GM23338 (cell line): Measurements from ENCODE around the gene PARP12. TPM values are rescaled to one million over a fixed set of nuclear protein-coding genes. Genes with fewer than 3 reads are reported as not detected.

Experiments used
- ATAC-seq: fragments of 200-7000 bp; cut with Tn5 transposase; 3 replicates; pipeline ENCODE4 v1.9.1; 2020
- DNase-seq: peaks from one replicate; pipeline ENCODE4 v3.0.0-alpha.2; 2015; ENCODE audit warnings: low spot score
- H2AFZ ChIP-seq: fragments of 200-600 bp; sonication (generic); 2 replicates; pipeline ENCODE4 v1.8.0; 2016; ENCODE audit warnings: antibody characterized with exemption, mild to moderate bottlenecking, moderate library complexity
- H3F3A ChIP-seq: fragments of 200-600 bp; sonication (generic); replicated peaks from 2 replicates; pipeline ENCODE4 v1.8.0; 2017; ENCODE audit warnings: antibody characterized with exemption, mixed run types, low read depth
- H3K27ac ChIP-seq: fragments of 200-600 bp; sonication (generic); 2 replicates; pipeline ENCODE4 v1.6.1; 2016; ENCODE audit warnings: low read depth
- H3K27me3 ChIP-seq: fragments of 200-600 bp; sonication (generic); 2 replicates; pipeline ENCODE4 v1.8.0; 2016; ENCODE audit warnings: mild to moderate bottlenecking, mixed run types, moderate library complexity; ENCODE audit not compliant: insufficient read depth
- H3K36me3 ChIP-seq: fragments of 200-600 bp; sonication (generic); 2 replicates; pipeline ENCODE4 v1.8.0; 2016; ENCODE audit warnings: mild to moderate bottlenecking; ENCODE audit not compliant: insufficient read depth
- H3K4me1 ChIP-seq: fragments of 200-600 bp; sonication (generic); 2 replicates; pipeline ENCODE4 v1.8.0; 2016; ENCODE audit warnings: mild to moderate bottlenecking, moderate library complexity; ENCODE audit not compliant: insufficient read depth
- H3K4me2 ChIP-seq: fragments of 200-600 bp; sonication (generic); 2 replicates; pipeline ENCODE4 v1.7.1; 2017; ENCODE audit warnings: mixed run types
- H3K4me3 ChIP-seq: fragments of 200-600 bp; sonication (generic); 2 replicates; pipeline ENCODE4 v1.6.1; 2016; ENCODE audit warnings: mixed run types
- H3K79me2 ChIP-seq: fragments of 200-600 bp; sonication (generic); replicated peaks from 2 replicates; pipeline ENCODE4 v1.8.0; 2017; ENCODE audit warnings: mild to moderate bottlenecking; ENCODE audit not compliant: insufficient read depth
- H3K9me2 ChIP-seq: fragments of 200-600 bp; sonication (generic); 2 replicates; pipeline ENCODE4 v1.8.0; 2017; ENCODE audit not compliant: insufficient read depth
- H4K20me1 ChIP-seq: fragments of 200-600 bp; sonication (generic); replicated peaks from 2 replicates; pipeline ENCODE4 v1.8.0; 2017; ENCODE audit warnings: mild to moderate bottlenecking; ENCODE audit not compliant: insufficient read depth
- H3K27ac Mint-ChIP-seq: 2 replicates; pipeline ENCODE4 v1.8.0; 2020; ENCODE audit warnings: inconsistent platforms, mild to moderate bottlenecking, moderate library complexity, mixed read lengths
- H3K27me3 Mint-ChIP-seq: 3 replicates; pipeline ENCODE4 v1.8.0; 2022; ENCODE audit warnings: low read depth, mild to moderate bottlenecking, moderate library complexity, mixed read lengths, inconsistent platforms; ENCODE audit not compliant: insufficient read depth, poor library complexity
- H3K36me3 Mint-ChIP-seq: 3 replicates; pipeline ENCODE4 v1.8.0; 2021; ENCODE audit warnings: low read depth, mild to moderate bottlenecking, inconsistent platforms, moderate library complexity, mixed read lengths
- H3K4me1 Mint-ChIP-seq: 3 replicates; pipeline ENCODE4 v1.8.0; 2020; ENCODE audit warnings: mild to moderate bottlenecking, inconsistent platforms, mixed read lengths
- H3K4me3 Mint-ChIP-seq: 3 replicates; pipeline ENCODE4 v1.8.0; 2021; ENCODE audit warnings: moderate library complexity, mild to moderate bottlenecking, inconsistent platforms, mixed read lengths
- H3K9me3 Mint-ChIP-seq: 3 replicates; pipeline ENCODE4 v1.8.0; 2020; ENCODE audit warnings: moderate library complexity, mild to moderate bottlenecking, inconsistent platforms, mixed read lengths
- CREB1 ChIP-seq: fragments of 250-450 bp; sonication (Bioruptor Pico); IDR thresholded peaks from 2 replicates; pipeline ENCODE4 v1.5.0; 2020; ENCODE audit warnings: low read depth, mild to moderate bottlenecking, moderate library complexity
- CTCF ChIP-seq, 2 experiments: fragments of 200-600 bp in 1 of 2; sonication (generic) in 1 of 2; conservative IDR thresholded peaks; 2 replicates each; pipeline versions ENCODE4 v1.5.1 to v1.6.1; 2016 to 2017; ENCODE audit warnings: antibody characterized with exemption in 2 of 2, low read depth in 2 of 2, mild to moderate bottlenecking in 2 of 2, moderate library complexity in 1 of 2
- EZH2 ChIP-seq: fragments of 200-600 bp; sonication (generic); IDR thresholded peaks from one replicate; pipeline ENCODE4 v1.8.0; 2017; ENCODE audit warnings: antibody characterized with exemption, mild to moderate bottlenecking, low read depth; ENCODE audit not compliant: unreplicated experiment
- NANOG ChIP-seq: IDR thresholded peaks from 2 replicates; pipeline ENCODE4 v1.6.1; 2016; ENCODE audit warnings: antibody characterized with exemption, borderline replicate concordance
- POLR2AphosphoS5 ChIP-seq: IDR thresholded peaks from 2 replicates; pipeline ENCODE4 v1.6.1; 2016; ENCODE audit warnings: antibody characterized with exemption, low read depth
- ZNF114 ChIP-seq: fragments of 250-450 bp; sonication (Bioruptor Pico); IDR thresholded peaks from 2 replicates; pipeline ENCODE4 v1.5.0; 2020; ENCODE audit warnings: mild to moderate bottlenecking, moderate library complexity
- ZNF331 ChIP-seq: fragments of 250-450 bp; sonication (Bioruptor Pico); IDR thresholded peaks from 2 replicates; pipeline ENCODE4 v1.5.0; 2020; ENCODE audit warnings: low read depth, mild to moderate bottlenecking, moderate library complexity
- polyA plus RNA-seq: library from polyadenylated mRNA; unstranded; fragments of >200 nt; fragmentation: Nextera tagmentation; extraction: Ambion mirVana; gene quantifications from 2 replicates; pipeline ENCODE4 v1.2.1, GENCODE V29; 2016
- total RNA-seq: library from RNA; depleted of rRNA; stranded (reverse); fragments of >200 nt; shearing (Covaris generic); gene quantifications from 2 replicates; pipeline ENCODE4 v1.2.3, GENCODE V29; 2014
- TF ChIP-seq, protein P1 (sequence below): fragments of 250-450 bp; sonication (Bioruptor Pico); IDR thresholded peaks from 2 replicates; pipeline ENCODE4 v1.5.0; 2020; ENCODE audit warnings: mild to moderate bottlenecking, moderate library complexity

PARP12 gene
- total and polyA plus RNA-seq, 2 experiments from 2014 or later, result 2.7 to 10.3 TPM

DNA sequence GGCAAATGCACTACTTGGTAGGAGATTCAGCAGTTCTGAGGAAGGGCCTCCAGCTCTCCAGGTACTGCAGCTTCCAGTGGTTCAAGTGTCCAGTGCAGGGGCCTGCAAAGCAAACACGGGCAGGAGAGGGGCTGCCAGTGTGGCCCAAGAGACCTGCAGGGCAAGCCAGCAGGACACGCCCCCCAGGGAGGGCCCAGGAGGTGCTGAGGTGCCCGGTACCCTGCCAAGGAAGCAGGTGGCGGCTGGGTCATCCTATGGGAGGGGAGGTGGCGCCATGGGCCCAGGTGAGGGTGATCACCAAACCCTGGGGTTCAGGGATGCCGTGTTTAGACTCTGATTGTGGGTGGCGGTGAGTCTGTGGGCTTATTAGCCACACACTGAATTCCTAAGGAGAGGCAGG is 45.7 kb downstream of the PARP12 start (continued):
- no peak for TF ChIP-seq ZNF114 (CRISPR knock-in tag)

DNA sequence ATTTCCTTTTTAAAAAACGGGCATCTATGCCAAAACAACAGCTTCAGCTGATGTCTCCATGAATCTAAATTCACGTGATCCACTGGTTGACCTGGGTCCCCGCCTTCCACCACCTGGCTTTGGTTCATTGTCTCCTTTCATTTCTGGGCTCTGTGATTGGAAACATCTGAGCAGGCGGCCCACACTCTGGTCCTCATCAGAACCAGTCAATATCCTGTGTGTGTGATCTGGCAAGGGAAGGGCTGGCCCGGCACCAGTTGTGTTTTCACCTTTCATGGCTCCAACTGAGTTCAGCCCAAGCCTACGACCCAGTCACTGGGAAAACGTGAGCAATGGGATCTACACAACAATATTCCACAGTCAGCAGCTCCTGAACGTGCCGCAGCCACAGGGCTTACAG is 46.2 kb downstream of the PARP12 start:
- TF ChIP-seq NANOG (no peak), CTCF (conservative IDR thresholded peaks at IDR 0.05; ENCODE audit: low read depth in 2 of 2) (no peak), POLR2AphosphoS5 (no peak), CREB1 (CRISPR knock-in tag) (no peak)
- Histone ChIP-seq H3K79me2 (no peaks in the 10 kb centered on the region), H3K27me3 (no peaks in the 10 kb centered on the region), H3K4me3 (no peak overlapping the region), H3K9me2 (no peaks in the 10 kb centered on the region), H2AFZ (no peak overlapping the region), H3K27ac (no peak overlapping the region), H3K4me2 (no peak overlapping the region), H3K4me1 (no peaks in the 10 kb centered on the region), H3K36me3 (no peaks in the 10 kb centered on the region), H3F3A (no peaks in the 10 kb centered on the region), H4K20me1 (no peaks in the 10 kb centered on the region)
- Mint-ChIP-seq H3K4me3 (no peak overlapping the region), H3K27ac (no peak overlapping the region), H3K27me3 (peaks cover 13% of the 10 kb centered on the region), H3K9me3 (no peaks in the 10 kb centered on the region), H3K4me1 (peaks cover 7% of the 10 kb centered on the region), H3K36me3 (no peaks in the 10 kb centered on the region)
- no peak for ATAC-seq
- DNase-seq, result no peak

DNA sequence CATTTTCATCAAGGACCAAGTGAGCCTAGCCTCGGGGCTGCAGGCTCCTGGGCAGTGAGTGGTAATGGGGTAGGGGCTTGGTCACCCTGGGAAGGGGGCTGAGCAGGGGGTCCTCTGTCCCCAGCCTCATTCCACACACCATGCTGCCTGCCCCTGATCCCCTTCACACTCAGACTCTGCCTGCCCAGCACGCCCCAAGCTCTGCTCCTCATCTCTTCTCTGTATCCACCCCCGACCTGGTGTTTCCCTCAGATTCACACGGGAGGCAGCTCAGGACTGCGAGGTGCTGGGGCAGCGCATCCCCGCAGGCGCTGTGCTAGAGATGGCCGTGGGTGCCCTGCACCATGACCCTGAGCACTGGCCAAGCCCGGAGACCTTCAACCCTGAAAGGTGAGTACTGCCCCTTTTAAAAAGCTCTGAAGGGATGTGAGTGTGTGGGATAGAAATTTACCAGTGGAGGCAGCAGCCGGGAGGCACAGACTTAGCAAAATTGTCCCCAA is 47.2 kb downstream of the PARP12 start:
- no peaks in the 10 kb centered on the region for H4K20me1 ChIP-seq
- Mint-ChIP-seq H3K9me3 (no peaks in the 10 kb centered on the region), H3K4me1 (peaks cover 12% of the 10 kb centered on the region), H3K36me3 (no peaks in the 10 kb centered on the region), H3K27me3 (peaks cover 12% of the 10 kb centered on the region), H3K27ac (no peak overlapping the region), H3K4me3 (no peak overlapping the region)
- H3K36me3 ChIP-seq, result no peaks in the 10 kb centered on the region
- ATAC-seq (no peak), DNase-seq (no peak)
- H3K79me2 ChIP-seq, result no peaks in the 10 kb centered on the region
- no peak overlapping the region for H3K4me3 ChIP-seq
- H3K4me2 ChIP-seq, result no peak overlapping the region
- no peaks in the 10 kb centered on the region for H3K4me1 ChIP-seq
- H3F3A ChIP-seq, result no peaks in the 10 kb centered on the region
- H2AFZ ChIP-seq, result no peak overlapping the region
- no peak overlapping the region for H3K27ac ChIP-seq
- no peaks in the 10 kb centered on the region for H3K9me2 ChIP-seq
- H3K27me3 ChIP-seq, result no peaks in the 10 kb centered on the region
- no peak for TF ChIP-seq NANOG
- no peak for TF ChIP-seq ZNF331 (CRISPR knock-in tag)
- TF ChIP-seq ZNF114 (CRISPR knock-in tag), result no peak
- no peak for TF ChIP-seq EZH2
- no peak for TF ChIP-seq POLR2AphosphoS5
- TF ChIP-seq, protein P1, sequence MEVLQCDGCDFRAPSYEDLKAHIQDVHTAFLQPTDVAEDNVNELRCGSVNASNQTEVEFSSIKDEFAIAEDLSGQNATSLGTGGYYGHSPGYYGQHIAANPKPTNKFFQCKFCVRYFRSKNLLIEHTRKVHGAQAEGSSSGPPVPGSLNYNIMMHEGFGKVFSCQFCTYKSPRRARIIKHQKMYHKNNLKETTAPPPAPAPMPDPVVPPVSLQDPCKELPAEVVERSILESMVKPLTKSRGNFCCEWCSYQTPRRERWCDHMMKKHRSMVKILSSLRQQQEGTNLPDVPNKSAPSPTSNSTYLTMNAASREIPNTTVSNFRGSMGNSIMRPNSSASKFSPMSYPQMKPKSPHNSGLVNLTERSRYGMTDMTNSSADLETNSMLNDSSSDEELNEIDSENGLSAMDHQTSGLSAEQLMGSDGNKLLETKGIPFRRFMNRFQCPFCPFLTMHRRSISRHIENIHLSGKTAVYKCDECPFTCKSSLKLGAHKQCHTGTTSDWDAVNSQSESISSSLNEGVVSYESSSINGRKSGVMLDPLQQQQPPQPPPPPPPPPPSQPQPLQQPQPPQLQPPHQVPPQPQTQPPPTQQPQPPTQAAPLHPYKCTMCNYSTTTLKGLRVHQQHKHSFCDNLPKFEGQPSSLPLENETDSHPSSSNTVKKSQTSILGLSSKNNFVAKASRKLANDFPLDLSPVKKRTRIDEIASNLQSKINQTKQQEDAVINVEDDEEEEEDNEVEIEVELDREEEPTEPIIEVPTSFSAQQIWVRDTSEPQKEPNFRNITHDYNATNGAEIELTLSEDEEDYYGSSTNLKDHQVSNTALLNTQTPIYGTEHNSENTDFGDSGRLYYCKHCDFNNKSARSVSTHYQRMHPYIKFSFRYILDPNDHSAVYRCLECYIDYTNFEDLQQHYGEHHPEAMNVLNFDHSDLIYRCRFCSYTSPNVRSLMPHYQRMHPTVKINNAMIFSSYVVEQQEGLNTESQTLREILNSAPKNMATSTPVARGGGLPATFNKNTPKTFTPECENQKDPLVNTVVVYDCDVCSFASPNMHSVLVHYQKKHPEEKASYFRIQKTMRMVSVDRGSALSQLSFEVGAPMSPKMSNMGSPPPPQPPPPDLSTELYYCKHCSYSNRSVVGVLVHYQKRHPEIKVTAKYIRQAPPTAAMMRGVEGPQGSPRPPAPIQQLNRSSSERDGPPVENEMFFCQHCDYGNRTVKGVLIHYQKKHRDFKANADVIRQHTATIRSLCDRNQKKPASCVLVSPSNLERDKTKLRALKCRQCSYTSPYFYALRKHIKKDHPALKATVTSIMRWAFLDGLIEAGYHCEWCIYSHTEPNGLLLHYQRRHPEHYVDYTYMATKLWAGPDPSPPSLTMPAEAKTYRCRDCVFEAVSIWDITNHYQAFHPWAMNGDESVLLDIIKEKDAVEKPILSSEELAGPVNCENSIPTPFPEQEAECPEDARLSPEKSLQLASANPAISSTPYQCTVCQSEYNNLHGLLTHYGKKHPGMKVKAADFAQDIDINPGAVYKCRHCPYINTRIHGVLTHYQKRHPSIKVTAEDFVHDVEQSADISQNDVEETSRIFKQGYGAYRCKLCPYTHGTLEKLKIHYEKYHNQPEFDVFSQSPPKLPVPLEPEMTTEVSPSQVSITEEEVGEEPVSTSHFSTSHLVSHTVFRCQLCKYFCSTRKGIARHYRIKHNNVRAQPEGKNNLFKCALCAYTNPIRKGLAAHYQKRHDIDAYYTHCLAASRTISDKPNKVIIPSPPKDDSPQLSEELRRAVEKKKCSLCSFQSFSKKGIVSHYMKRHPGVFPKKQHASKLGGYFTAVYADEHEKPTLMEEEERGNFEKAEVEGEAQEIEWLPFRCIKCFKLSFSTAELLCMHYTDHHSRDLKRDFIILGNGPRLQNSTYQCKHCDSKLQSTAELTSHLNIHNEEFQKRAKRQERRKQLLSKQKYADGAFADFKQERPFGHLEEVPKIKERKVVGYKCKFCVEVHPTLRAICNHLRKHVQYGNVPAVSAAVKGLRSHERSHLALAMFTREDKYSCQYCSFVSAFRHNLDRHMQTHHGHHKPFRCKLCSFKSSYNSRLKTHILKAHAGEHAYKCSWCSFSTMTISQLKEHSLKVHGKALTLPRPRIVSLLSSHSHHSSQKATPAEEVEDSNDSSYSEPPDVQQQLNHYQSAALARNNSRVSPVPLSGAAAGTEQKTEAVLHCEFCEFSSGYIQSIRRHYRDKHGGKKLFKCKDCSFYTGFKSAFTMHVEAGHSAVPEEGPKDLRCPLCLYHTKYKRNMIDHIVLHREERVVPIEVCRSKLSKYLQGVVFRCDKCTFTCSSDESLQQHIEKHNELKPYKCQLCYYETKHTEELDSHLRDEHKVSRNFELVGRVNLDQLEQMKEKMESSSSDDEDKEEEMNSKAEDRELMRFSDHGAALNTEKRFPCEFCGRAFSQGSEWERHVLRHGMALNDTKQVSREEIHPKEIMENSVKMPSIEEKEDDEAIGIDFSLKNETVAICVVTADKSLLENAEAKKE (CRISPR knock-in tag), result no peak
- TF ChIP-seq CTCF (conservative IDR thresholded peaks at IDR 0.05; ENCODE audit: low read depth in 2 of 2), result no peak
